HCT116 (cell line): ENCODE data around the gene CPTP.

Experiments used
- CTCF ChIP-seq, 3 experiments: fragments of 200-600 bp in 1 of 3; sonication (generic) in 1 of 3; IDR thresholded peaks in 2 of 3; conservative IDR thresholded peaks in 1 of 3; 2 replicates each; pipeline ENCODE4 v1.5.1; 2012 to 2017; ENCODE audit warnings: low read depth in 2 of 3, low read length in 2 of 3, antibody characterized with exemption in 1 of 3, borderline replicate concordance in 1 of 3, control low read depth in 1 of 3, mild to moderate bottlenecking in 1 of 3, mixed read lengths in 1 of 3, mixed run types in 1 of 3, moderate library complexity in 1 of 3; ENCODE audit not compliant: insufficient read depth in 1 of 3
- ELF1 ChIP-seq: IDR thresholded peaks from 2 replicates; pipeline ENCODE4 v1.6.1; 2012; ENCODE audit warnings: low read depth, borderline replicate concordance
- POLR2A ChIP-seq: IDR thresholded peaks from 2 replicates; pipeline ENCODE4 v1.7.0; 2011; ENCODE audit warnings: borderline replicate concordance; ENCODE audit not compliant: insufficient read depth, insufficient read length; ENCODE audit errors: extremely low read depth
- RAD21 ChIP-seq: IDR thresholded peaks from 2 replicates; pipeline ENCODE4 v1.6.1; 2012; ENCODE audit warnings: low read depth, mild to moderate bottlenecking
- ZFX ChIP-seq: fragments of 450-650 bp; IDR thresholded peaks from 2 replicates; pipeline ENCODE4 v1.6.1; 2017

- TF ChIP-seq RAD21 (no peak), CTCF (IDR thresholded peaks at IDR 0.05 in 2 of 3, conservative IDR thresholded peaks at IDR 0.05 in 1 of 3; ENCODE audit: borderline replicate concordance in 1 of 3, insufficient read depth in 1 of 3, low read depth in 2 of 3, low read length in 2 of 3) (no peak), POLR2A (no peak), ELF1 (no peak), ZFX (no peak; the same call in 1 of the 2 replicates)
Measured at GRCh38 chr1:1345860-1346500, 21.4 kb downstream of the CPTP start.
